DMS114 treated with DMSO at 0.1 percent for 48 hours (cell line): ENCODE measurements around the gene CRACR2A.

ENCODE experiments used
- DNase-seq: peaks from one replicate; lab custom pipeline; 2025; ENCODE audit not compliant: unreplicated experiment; lab: John Stamatoyannopoulos, UW

CRACR2A gene

GRCh38 chr12:3622021-3622821 is 130.7 kb downstream of the CRACR2A start:
- no peak for DNase-seq

DNA sequence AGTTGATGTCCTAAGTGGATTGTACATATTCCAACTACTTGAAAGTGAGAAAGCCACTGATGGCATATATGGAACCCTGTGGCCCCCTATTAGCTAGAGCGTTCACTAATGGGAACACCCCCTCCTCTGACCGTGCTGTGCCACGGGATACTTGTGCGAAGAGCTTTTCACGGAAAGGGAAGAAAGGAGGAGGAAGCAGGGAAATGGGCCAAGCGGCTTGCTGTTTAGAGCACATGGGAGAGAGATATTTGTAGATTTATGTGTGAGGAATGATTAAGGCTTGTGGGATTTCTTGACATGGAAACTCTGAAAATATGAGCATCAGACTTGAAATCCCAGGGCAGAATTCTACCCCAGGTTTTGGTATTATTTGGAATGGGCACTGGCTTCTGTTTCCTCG is 132.1 kb downstream of the CRACR2A start:
- no peak for DNase-seq

DNA sequence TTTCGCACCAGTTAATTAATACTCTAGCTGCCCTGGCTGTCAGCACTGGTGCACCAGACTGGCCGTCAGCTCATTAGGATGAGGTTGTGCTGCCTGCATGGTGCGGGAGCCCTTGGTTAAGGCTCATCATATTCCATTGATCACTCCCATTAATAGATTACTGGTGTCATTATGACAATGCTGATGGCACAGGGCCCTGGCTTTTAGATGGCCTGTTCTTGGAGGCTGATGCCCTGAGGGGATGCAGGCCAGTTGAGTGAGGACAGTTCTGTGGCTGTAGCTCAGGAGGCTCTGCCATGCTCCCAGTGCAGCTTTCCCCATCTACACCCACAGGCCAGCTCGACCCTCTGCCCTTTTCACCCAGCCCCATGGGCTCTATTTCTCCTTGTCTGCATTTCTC is 135.3 kb downstream of the CRACR2A start:
- DNase-seq = no peak

GRCh38 chr12:3615862-3616261 is 137.0 kb downstream of the CRACR2A start:
- DNase-seq = no peak

DNA sequence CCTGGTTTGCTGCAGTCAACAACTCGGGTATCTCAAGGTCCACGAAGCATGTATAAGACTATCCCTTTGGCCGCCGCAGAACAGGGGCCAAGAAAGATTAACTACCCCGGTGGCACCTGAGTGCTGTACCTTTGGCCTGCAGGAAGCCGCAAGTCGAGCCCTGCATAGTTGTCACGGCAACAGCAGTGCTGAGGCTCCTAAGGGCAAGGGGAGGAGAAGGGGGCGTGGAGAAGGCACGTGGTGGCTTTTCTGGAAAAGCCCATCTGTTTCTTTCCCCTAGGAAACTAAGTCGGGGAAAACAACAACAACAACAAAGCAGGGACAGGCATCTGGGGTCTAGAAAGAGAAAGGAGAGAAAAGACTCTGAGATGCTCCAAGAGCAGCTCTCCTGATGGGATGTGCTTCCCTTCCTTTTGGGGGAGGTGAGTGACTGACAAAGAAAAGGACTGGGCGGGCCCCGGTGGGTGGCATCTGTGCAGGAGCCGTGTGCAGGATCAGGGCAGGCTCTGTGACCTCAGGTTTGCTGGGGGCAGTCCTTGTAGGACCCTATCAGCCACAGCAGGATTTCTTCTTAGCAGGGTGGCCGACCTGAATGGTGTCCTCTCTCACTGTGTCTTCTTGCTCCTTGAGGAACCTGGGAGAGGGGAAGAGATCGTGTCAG is 138.0 kb downstream of the CRACR2A start:
- DNase-seq = no peak

GRCh38 chr12:3613641-3614395 is 139.1 kb downstream of the CRACR2A start:
- DNase-seq = no peak

- DNase-seq = no peak
Measured at GRCh38 chr12:3611860-3612703, 140.8 kb downstream of the CRACR2A start.

GRCh38 chr12:3607821-3608220 is 145.1 kb downstream of the CRACR2A start:
- no peak for DNase-seq

DNA sequence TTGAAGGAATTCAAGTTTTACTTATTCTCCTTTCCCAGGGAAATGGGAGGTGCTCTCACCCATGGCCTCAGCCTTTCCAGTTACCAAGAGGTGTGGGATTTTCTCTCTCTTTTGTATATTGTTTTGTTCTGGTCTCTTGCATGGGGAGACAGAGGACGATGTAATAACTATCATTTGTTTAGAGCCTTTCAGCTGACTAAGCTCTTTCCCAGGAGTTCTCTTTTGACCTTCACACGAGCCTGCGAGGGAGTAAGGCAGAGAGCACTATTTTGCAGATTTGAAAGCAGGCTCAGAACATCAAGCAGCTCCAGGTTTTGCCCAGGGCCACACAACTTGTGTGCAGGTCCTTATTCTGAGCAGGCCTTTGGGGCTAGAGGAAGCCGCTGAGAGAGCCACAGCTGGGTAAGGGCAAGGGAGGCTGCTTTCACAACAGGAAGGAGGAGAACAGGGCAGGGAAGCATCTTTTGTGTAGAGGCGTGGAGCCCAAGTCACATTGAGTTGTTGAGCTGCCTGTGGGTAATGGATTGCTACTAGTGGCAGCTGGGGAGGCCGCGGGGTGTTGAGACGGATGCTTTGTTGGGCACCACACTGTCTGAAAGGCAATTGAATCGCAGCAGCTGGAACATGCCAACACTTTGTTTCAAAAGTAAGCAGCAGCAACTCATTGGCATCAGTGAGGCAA is 145.7 kb downstream of the CRACR2A start:
- DNase-seq = no peak

- DNase-seq = no peak
Measured at GRCh38 chr12:3606128-3606527, 146.8 kb downstream of the CRACR2A start.

DNA sequence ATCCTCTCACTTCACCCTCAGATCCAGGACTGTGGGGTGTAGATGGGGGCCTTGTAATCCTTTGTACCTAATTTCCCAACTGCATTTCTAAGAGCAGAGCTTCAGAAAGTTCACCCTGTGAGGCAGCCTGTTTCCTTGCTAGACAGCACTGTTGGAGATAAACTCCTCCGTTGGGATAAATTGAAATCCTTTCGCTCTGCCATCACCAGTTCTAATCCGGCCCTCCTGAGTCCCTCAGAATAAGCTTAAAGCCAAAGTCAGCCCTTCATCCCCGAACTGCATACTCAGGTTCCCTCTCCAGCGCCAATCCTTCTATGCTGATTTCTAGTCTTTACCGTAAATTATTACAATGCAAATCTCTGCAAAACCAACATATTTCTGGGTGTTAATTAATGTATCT is 147.2 kb downstream of the CRACR2A start:
- no peak for DNase-seq

- no peak for DNase-seq
Measured at GRCh38 chr12:3604748-3605586, 147.9 kb downstream of the CRACR2A start.

DNA sequence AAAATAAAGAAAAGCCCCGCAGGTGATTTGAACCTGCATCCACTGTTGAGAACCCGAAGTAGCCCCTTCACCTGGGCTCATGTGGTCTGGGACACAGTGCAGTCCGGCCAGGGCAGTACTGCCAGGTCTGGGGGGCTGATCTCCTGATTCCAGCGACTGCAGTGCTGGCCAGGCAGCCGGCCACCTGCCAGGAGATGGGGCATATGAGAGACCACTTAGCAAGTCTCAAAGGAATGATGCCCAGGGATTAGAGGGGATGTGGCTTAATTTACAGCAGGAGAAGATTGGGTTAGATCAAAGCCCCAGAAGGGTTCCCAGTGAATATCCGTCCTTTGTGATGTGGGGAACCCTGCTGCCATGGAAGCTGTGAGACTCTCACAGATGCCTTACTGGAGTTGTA is 148.6 kb downstream of the CRACR2A start:
- DNase-seq = no peak

DNA sequence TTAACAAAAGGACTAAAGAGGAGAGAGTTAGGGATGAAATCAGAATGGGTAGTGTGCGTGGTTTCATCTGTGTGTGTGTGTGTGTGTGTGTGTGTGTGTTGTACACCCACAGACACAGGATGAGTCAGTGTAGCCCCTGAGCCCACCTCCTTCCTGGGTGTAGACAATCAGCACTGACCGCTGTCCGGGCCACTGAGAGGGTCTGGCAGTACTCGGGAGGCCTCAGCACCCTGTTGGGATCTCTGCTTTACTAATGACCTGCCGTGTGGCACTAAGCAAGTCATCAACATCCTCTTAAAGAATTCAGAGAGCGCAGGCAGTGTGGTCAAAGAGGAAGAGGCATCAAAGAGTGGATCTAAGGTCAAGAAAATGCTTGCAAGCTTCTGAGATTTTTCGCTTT is 149.3 kb downstream of the CRACR2A start:
- DNase-seq = no peak

GRCh38 chr12:3602488-3602887 is 150.4 kb downstream of the CRACR2A start:
- no peak for DNase-seq

- DNase-seq = no peak
Measured at GRCh38 chr12:3601461-3602150, 151.3 kb downstream of the CRACR2A start.

- DNase-seq = no peak
Measured at GRCh38 chr12:3600951-3601350, 152.0 kb downstream of the CRACR2A start.

DNA sequence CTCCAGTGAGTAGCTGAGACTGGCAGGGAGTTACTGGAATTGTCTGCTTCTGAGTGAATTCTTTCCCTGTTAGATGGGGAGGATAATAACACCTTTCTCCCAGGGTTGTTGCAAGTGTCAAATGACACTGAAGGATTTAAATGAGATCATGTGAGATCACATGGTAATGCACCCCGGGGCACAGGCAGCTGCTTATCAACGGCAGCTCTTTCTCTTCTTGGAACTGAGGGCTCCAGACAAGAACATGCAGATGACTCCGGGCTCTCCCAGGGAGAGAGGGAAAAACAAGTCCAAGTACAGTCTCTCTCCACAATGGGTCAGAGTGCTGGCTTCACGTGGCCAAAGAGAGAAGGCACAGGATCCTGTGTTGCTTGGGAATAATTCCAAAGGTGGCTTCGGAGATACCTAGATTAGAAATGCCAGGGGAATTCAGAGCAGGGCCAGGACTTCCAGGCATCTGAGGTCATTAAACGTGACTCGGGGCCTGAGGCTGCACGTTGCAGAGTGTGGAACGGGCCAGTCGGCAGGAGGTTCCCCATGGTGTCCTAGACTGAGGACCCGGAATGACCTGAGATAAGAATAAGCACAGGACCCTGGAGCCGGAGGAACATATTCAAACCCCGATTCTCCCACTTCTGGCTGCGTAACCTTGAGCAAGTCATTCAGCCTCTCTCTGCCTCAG is 152.7 kb downstream of the CRACR2A start:
- no peak for DNase-seq
